Cerebellar nuclear complex (tissue), 1 donor: Measurements from ENCODE around the gene WDR1.

ENCODE experiments used
- DNase-seq, 2 experiments: peaks; one replicate each; lab custom pipeline; 2025; lab: John Stamatoyannopoulos, UW

WDR1 gene

DNA sequence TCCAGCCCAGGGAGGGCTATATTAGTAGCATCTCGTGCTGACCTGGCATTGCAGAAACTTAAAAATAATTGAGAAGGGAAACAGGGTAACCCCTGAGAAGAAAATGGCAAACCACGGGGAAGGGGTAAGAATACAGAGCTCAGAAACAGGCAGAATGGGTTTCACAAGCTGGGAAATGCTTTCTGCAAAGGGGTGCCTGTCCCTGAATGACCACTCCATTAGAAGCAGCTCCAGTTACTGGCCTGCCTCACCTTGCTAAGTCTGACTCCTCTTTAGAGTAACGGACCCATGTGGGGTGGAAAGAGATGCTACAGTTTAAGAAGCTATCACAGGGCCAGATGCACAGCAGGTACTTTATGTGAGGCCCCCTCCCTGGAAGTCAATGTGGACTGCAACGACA lies 2.5 kb downstream of the WDR1 start:
- DNase-seq, result no peak

DNA sequence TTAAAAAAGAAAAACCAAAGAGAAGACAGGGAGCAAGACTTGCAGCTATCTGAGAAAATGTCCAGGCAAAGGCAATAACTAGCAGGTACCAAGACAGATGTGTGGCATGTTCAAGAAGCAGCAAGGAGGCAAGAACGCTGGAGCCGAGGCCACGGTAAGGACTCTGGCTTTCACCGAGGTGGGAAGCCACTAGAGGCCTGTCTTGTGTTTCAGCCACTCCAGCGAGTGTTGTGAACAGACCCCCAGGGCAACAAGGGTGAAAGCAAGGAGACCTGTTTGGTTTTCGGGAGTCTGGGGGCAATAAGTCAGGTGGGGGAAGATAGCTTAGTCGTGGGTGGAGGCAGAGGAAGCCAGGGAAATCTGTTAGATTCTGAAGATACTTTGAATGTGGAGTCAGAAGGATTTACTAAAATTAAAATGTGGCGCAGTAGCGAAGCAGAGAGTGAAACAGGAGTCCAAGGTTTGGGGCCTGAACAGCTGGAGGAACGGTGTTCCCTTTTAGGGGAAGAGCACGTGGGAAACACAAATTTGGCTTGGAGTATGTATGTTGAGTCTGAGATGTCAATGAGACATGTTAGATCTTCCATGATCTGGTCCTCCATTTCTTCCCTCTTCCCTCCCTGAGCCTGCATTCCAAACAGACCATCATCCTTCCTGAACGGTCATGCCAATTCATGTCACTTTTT lies 3.1 kb downstream of the WDR1 start:
- no peak for DNase-seq

DNA sequence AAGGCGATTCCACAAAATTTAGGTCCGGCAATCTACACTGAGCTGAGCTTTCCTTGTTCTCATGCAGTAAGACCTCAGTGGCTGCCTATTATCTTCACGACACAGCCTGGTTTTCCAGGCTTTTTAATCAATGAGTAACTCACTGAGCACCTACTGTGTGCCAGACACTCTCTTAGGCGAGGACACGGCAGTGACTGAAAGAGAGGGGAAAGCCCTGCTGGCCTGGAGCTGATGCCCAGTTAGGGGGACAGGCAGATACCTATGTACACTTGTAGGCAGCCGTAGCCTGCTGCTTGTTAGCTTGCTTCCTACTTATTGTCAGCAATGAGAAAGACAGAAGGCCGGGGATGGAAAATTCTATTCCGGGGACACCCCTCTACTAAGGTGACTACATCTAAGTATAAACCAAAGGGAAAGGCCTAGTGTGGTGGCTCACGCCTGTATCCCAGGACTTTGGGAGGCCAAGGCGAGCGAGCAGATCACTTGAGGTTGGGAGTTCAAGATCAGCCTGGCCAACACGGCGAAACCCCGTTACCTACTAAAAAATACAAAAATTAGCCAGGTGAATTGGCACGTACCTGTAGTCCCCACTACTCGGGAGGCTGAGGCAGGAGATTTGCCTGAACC lies 3.8 kb downstream of the WDR1 start:
- no peak for DNase-seq

GRCh38 chr4:10111067-10111801 lies 5.4 kb downstream of the WDR1 start:
- no peak for DNase-seq

- DNase-seq, result no peak
Observed at GRCh38 chr4:10109995-10110670, 6.5 kb downstream of the WDR1 start.

- no peak for DNase-seq
Observed at GRCh38 chr4:10108818-10109783, 7.5 kb downstream of the WDR1 start.

- DNase-seq, result no peak
Observed at GRCh38 chr4:10108391-10108790, 8.2 kb downstream of the WDR1 start.

DNA sequence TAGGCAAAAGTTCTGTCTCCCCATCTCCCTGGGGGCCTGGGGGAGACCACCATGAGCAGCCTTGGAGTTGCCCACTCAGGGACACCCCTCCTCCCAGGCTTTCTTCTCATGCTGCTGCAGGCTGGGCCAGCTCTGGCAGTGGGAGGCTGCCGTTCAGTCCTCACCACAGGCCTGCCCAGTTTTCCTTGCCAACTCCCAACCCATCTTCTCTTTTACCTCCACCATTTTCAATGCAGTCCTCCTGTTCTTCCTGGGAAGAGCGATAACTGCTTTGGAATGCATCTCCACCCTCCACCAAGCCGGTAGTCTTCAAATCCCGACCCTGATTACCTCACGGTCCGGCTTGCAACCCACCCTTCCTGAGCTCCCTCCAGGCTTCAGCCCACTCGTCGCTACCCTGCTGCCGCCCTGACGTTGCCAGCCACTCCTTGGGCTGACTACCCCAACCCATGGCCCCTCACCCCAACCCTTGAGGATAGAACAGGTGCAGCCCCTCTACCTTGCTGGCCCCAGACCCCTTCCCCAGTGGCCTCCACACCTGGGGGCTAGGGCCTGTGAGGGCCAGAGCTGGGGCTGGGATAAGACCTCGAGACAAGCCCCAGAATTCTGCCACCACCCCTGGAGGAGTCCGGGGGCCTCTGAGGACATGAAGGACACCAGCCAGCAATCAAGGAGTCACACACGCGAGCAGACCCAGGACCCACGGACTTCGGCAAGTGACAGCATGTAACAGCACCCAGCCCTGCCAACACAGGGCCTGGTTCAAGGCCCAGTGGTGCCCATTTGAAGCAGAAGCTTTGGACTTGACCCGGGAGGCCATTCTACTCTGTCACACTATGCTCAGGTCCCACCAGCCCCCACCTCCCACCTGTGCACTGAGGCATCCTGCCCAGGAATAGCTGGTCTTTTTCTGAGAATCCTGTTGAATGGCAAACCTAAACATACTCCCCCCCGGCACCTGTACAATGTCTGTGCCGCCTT lies 9.2 kb downstream of the WDR1 start:
- no peak for DNase-seq

GRCh38 chr4:10106421-10107039 lies 10.1 kb downstream of the WDR1 start:
- no peak for DNase-seq

DNA sequence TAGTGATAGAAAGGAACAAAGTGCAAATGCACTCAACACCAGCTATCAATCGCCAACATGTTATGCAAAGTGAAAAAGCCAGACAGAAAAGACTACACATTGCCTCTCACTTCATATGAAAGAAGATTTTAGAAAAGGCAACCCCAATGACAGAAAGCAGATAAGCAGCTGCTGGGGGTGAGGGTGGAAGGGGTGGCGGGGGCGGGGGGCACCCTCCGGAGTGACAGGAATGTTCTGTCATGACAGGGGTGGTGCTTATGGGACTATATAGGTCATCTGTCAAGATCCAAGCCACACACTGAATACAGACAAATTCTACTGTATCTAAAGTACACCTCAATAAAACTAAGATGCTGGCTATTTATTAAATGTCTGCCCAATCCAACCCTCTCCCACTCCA lies 10.7 kb downstream of the WDR1 start:
- DNase-seq, result no peak

- DNase-seq, result no peak
Observed at GRCh38 chr4:10105421-10105820, 11.2 kb downstream of the WDR1 start.

DNA sequence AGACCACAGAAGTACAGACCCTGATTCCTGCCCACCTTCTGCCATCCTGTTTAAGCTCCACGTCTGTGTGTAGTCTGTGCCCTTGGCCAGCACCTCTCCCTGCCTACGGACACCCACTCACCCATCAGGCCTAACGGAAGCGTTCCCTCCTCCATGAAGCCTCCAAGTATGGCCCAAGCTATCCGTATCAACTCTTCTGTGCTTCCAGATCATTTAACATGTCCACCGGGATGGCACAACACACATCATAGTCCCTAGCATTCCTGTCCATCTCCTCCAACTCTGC lies 11.7 kb downstream of the WDR1 start:
- DNase-seq, result no peak

DNA sequence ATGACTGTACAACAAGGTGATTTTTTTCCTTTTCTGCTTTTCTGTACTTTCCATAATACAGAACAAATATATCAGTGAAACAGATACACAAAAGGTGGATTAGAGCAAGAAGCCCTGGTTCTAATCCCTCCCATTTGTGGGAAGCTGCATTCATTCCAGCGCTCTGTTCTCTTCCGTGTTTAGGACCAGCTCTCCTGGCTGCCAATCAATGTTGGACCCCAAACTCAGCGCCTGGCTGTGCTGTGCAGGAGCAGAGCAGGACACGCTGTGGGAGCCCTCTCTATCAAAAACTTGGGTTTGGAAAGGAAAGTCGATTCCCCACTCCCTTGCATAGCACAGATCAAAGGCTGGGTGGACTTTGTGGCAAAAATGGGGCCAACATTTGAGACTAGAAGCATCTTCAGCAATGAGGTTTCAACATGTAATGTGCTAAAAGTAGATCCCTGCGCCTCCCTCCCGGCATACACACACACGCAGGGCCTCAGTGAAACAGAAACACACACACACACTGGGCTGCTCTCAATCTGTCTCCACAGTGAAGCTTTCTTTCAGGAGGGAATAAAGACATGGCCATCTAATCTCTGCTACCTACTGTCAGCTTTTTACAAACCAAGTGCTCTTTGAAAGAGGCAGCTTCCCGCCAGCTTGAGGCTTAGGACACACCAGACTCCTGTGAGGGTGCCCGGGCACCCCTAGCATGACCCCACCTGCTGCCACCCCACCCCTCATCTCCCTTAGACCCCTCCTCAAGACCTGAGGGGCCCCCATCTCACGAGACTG lies 12.2 kb downstream of the WDR1 start:
- DNase-seq, result no peak

- no peak for DNase-seq
Observed at GRCh38 chr4:10102474-10103332, 13.9 kb downstream of the WDR1 start.

- DNase-seq, result no peak
Observed at GRCh38 chr4:10101671-10102473, 14.7 kb downstream of the WDR1 start.

DNA sequence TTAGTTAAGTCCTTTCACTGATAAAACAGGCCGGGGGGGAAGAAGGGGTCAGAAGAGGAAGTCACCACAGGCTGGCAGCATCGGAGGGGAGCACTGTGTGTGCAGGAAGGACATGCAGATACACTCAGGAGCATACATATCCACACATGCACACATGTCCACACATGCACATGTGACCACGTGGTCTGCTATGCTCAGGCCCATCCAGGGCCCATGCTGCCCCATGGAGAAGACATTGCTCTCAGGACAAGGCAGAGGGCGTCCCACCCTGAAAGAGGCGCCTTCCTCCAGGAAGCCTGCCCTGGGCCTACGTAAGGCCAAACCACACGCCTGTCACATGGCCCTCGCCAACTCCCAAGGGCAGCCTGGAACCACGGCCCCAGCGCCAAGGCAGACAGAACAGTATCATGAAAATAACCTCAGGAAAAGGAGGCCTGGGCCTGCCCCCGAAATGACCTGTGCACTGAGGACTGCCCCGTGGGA lies 15.8 kb downstream of the WDR1 start:
- DNase-seq, result no peak
